Caco-2 (cell line): ENCODE results near the gene NOX3. TPM values are rescaled to one million over a fixed set of nuclear protein-coding genes. Genes with fewer than 3 reads are reported as not detected.
"Not testable (repeated sequence)": the region's sequence is repeated elsewhere in the genome, so short reads cannot be mapped to it uniquely, and the experiment has no call there.

Experiments used
- BruUV-seq: library from RNA; stranded (reverse); fragments of 400-500 nt; replicated peaks from 2 replicates; lab custom pipeline; 2021; lab: Mats Ljungman, UMichigan
- CTCF ChIA-PET: fragments of 300-600 bp; sonication (Branson Sonifier 250); formaldehyde crosslinking; loops from one replicate; lab custom pipeline; 2022; ENCODE audit warnings: antibody characterized with exemption; lab: Charles Lee
- POLR2A ChIA-PET: fragments of 300-600 bp; sonication (Branson Sonifier 250); formaldehyde crosslinking; loops from one replicate; lab custom pipeline; 2022; ENCODE audit warnings: antibody characterized with exemption; lab: Charles Lee
- DNase-seq, 2 experiments: peaks; one replicate each; pipeline versions ENCODE4 v3.0.0 to v3.0.0-alpha.2; 2020 to 2022
- H3K27me3 ChIP-seq: replicated peaks from 2 replicates; pipeline ENCODE4 v1.6.0; 2011; ENCODE audit warnings: low read length; ENCODE audit not compliant: control insufficient read depth, insufficient read depth
- H3K36me3 ChIP-seq: 2 replicates; pipeline ENCODE4 v1.5.1; 2011; ENCODE audit warnings: low read length; ENCODE audit not compliant: control insufficient read depth, insufficient read depth
- H3K4me1 ChIP-seq: fragments of 250-450 bp; sonication (Bioruptor Pico); 2 replicates; pipeline ENCODE4 v1.5.1; 2020; ENCODE audit warnings: mild to moderate bottlenecking
- H3K4me3 ChIP-seq: 2 replicates; pipeline ENCODE4 v1.5.1; 2011; ENCODE audit warnings: low read depth, mild to moderate bottlenecking, control low read depth, low read length
- H3K9me3 ChIP-seq: fragments of 250-450 bp; sonication (Bioruptor Pico); 2 replicates; pipeline ENCODE4 v1.5.1; 2020; ENCODE audit warnings: mild to moderate bottlenecking, moderate library complexity
- H3K27ac Mint-ChIP-seq: one replicate; pipeline ENCODE4 v1.8.0; 2022; ENCODE audit warnings: mixed read lengths; ENCODE audit not compliant: unreplicated experiment
- H3K27me3 Mint-ChIP-seq: one replicate; pipeline ENCODE4 v1.8.0; 2022; ENCODE audit warnings: mixed read lengths; ENCODE audit not compliant: insufficient read depth, unreplicated experiment
- H3K36me3 Mint-ChIP-seq: one replicate; pipeline ENCODE4 v1.8.0; 2022; ENCODE audit warnings: mild to moderate bottlenecking, mixed read lengths; ENCODE audit not compliant: insufficient read depth, unreplicated experiment
- H3K4me1 Mint-ChIP-seq: one replicate; pipeline ENCODE4 v1.8.0; 2022; ENCODE audit warnings: low read depth, mixed read lengths; ENCODE audit not compliant: unreplicated experiment
- H3K4me3 Mint-ChIP-seq: one replicate; pipeline ENCODE4 v1.8.0; 2022; ENCODE audit warnings: mild to moderate bottlenecking, moderate library complexity, mixed read lengths; ENCODE audit not compliant: unreplicated experiment
- H3K9me3 Mint-ChIP-seq: one replicate; pipeline ENCODE4 v1.8.0; 2022; ENCODE audit warnings: mixed read lengths; ENCODE audit not compliant: unreplicated experiment
- CTCF ChIP-seq, 2 experiments: fragments of 200-600 bp in 1 of 2; IDR thresholded peaks; 1 replicate in 1 of 2; 2 replicates in 1 of 2; pipeline versions ENCODE4 v1.5.1 to v1.8.0; 2011 to 2022; ENCODE audit warnings: antibody characterized with exemption in 1 of 2, control low read depth in 1 of 2, inconsistent platforms in 1 of 2, low read depth in 1 of 2, low read length in 1 of 2, mild to moderate bottlenecking in 1 of 2, moderate library complexity in 1 of 2; ENCODE audit not compliant: insufficient read depth in 1 of 2, severe bottlenecking in 1 of 2, unreplicated experiment in 1 of 2
- intact Hi-C: fragments of 100-400 bp; cut with micrococcal nuclease; formaldehyde crosslinking; loops from one replicate; pipeline ENCODE4 v1.10.0; 2022; ENCODE audit not compliant: unreplicated experiment
- total RNA-seq: library from RNA; stranded (reverse); gene quantifications from 2 replicates; pipeline ENCODE4 v1.2.3, GENCODE V29; 2022

The NOX3 gene
- total RNA-seq, 1 experiment from 2014 or later = not detected

DNA sequence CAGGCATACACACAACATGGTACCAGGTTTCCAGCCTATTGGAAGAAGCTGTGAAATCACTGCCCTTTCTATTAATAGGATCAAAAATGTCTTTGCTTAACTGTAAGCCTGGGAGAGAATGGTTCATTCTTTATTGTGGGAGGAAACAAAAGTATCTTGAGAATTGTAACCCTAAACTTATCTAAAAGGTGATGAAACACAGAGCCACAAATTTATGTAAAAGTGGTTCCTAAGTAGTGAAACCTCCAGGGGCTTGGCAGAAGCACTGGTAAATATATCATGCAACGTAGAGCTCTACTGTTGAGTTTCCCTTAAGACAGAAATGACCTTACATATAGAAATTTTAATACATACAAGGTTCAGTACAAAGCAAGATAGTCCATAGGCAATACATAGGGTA lies 17.2 kb upstream of the NOX3 start:
- no peak for DNase-seq
- Histone ChIP-seq H3K27me3 (no peaks in the 10 kb centered on the region), H3K9me3 (peaks cover 14% of the 10 kb centered on the region), H3K4me1 (no peaks in the 10 kb centered on the region), H3K36me3 (no peaks in the 10 kb centered on the region), H3K4me3 (no peak overlapping the region)
- no peak for TF ChIP-seq CTCF (IDR thresholded peaks at IDR 0.05; ENCODE audit: insufficient read depth in 1 of 2, low read depth in 1 of 2, low read length in 1 of 2, severe bottlenecking in 1 of 2, unreplicated experiment in 1 of 2)
- POLR2A ChIA-PET = no interaction called here
- intact Hi-C loops = no loop called here
- Mint-ChIP-seq H3K9me3 (peaks cover 42% of the 10 kb centered on the region), H3K4me3 (no peak overlapping the region), H3K27me3 (no peaks in the 10 kb centered on the region), H3K27ac (no peak overlapping the region), H3K36me3 (no peaks in the 10 kb centered on the region), H3K4me1 (no peaks in the 10 kb centered on the region)
- no TSS peak for BruUV-seq
- CTCF ChIA-PET = no interaction called here

GRCh38 chr6:155470979-155471616 lies 15.5 kb upstream of the NOX3 start:
- H3K4me1 Mint-ChIP-seq, CTCF ChIA-PET, H3K36me3 Mint-ChIP-seq, DNase-seq, H3K4me3 ChIP-seq, H3K27me3 Mint-ChIP-seq, H3K4me3 Mint-ChIP-seq, H3K27me3 ChIP-seq, H3K36me3 ChIP-seq, H3K4me1 ChIP-seq, H3K27ac Mint-ChIP-seq, BruUV-seq, intact Hi-C loops, POLR2A ChIA-PET: not testable (repeated sequence)
- H3K9me3 Mint-ChIP-seq = peaks cover 54% of the 10 kb centered on the region
- H3K9me3 ChIP-seq = peaks cover 16% of the 10 kb centered on the region

GRCh38 chr6:155468543-155468942 lies 12.9 kb upstream of the NOX3 start:
- H3K4me3 Mint-ChIP-seq, intact Hi-C loops, DNase-seq, H3K4me1 Mint-ChIP-seq, CTCF ChIA-PET, H3K36me3 ChIP-seq, BruUV-seq, H3K27me3 ChIP-seq, POLR2A ChIA-PET, H3K27ac Mint-ChIP-seq, H3K36me3 Mint-ChIP-seq, H3K4me1 ChIP-seq, H3K4me3 ChIP-seq, H3K27me3 Mint-ChIP-seq: not testable (repeated sequence)
- peaks cover 16% of the 10 kb centered on the region for H3K9me3 ChIP-seq
- H3K9me3 Mint-ChIP-seq = peaks cover 68% of the 10 kb centered on the region

GRCh38 chr6:155466539-155466938 lies 10.9 kb upstream of the NOX3 start:
- no peaks in the 10 kb centered on the region for H3K27me3 ChIP-seq
- no TSS peak for BruUV-seq
- H3K4me1 Mint-ChIP-seq = no peaks in the 10 kb centered on the region
- no peaks in the 10 kb centered on the region for H3K36me3 ChIP-seq
- H3K9me3 Mint-ChIP-seq = peaks cover 68% of the 10 kb centered on the region
- H3K27me3 Mint-ChIP-seq = no peaks in the 10 kb centered on the region
- TF ChIP-seq CTCF (IDR thresholded peaks at IDR 0.05; ENCODE audit: insufficient read depth in 1 of 2, low read depth in 1 of 2, low read length in 1 of 2, severe bottlenecking in 1 of 2, unreplicated experiment in 1 of 2) = no peak
- no peak overlapping the region for H3K27ac Mint-ChIP-seq
- no peaks in the 10 kb centered on the region for H3K36me3 Mint-ChIP-seq
- H3K4me3 ChIP-seq = no peak overlapping the region
- intact Hi-C loops = no loop called here
- no peak for DNase-seq
- H3K9me3 ChIP-seq = peaks cover 12% of the 10 kb centered on the region; the same call in 1 of the 2 replicates
- ChIA-PET CTCF (no interaction called here), POLR2A (no interaction called here)
- H3K4me3 Mint-ChIP-seq = no peak overlapping the region
- no peaks in the 10 kb centered on the region for H3K4me1 ChIP-seq
